Stimulated activated CD8-positive, alpha-beta memory T cell treated with anti-CD3 and anti-CD28 coated beads, Interleukin-7, amount 100 ng/mL, for 4 hours (primary cell): ENCODE results near the gene ZNF622.

Source experiments
- DNase-seq, 2 donors: peaks; one replicate each; pipeline ENCODE4 v3.0.0-alpha.2; 2020; ENCODE audit warnings: low read depth in 2 of 2

Gene ZNF622

DNA sequence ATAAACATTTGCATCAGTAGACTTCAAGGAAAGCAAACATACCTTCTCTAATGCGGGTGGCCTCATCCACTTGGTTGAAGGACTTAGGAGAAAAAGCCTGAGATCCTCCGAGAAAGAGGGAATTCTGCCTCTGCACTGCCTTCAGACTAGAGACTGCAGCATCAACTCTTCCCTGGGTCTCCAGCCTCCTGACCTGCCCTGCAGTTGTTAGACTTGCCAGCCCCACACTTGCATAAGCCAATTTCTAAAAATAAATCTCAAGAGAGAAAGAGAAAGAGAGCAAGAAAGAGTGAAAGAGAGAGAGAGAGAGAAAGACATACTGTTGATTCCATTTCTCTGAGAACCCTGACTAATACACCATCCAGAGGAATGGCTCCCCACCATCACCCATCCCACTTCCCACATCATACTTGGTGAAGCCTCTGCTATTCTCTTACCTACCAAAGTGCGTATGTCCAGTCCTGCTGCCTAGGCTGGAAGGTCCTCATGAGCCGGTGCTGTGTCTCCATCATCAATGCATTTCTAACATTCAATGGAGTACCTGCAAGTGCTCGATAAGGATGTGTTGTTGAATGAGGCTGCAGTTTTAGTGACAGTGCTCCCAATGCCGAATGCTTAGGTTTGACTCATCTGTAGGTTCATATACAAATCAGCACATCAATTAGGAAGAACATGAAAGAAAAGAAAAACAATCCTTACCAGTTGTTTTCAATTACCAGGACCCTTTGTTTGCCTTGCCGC lies 35.1 kb downstream of the ZNF622 start:
- no peak for DNase-seq

- DNase-seq: no peak
Observed at GRCh38 chr5:16428359-16428758, 37.2 kb downstream of the ZNF622 start.

GRCh38 chr5:16427587-16427986 lies 38.0 kb downstream of the ZNF622 start:
- DNase-seq: no peak

DNA sequence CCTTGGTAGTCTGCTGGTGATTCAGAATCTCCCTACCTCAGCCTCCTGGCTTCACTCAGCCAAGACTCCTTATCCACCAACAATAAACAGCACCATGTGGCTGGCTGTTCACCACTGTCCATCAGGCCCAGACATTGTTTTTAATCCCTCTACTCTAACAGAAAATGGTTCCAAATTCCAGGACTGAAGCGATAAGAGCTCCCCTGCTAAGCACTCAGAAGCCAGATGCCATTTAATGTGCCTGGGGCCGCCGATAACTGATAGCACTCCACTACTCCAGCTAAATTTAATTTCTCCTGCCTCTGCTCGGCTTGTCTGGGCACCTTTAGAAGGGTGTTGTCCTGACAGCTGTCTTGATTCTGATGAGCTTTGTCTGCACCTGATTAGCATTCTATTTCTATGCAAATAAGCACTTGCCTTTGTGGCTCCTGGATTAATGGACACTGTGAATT lies 47.1 kb downstream of the ZNF622 start:
- DNase-seq: no peak

GRCh38 chr5:16417398-16418074 lies 48.1 kb downstream of the ZNF622 start:
- no peak for DNase-seq

GRCh38 chr5:16414861-16415260 lies 50.7 kb downstream of the ZNF622 start:
- no peak for DNase-seq

- no peak for DNase-seq
Observed at GRCh38 chr5:16413166-16413860, 52.3 kb downstream of the ZNF622 start.

GRCh38 chr5:16412556-16412955 lies 53.0 kb downstream of the ZNF622 start:
- DNase-seq: no peak

DNA sequence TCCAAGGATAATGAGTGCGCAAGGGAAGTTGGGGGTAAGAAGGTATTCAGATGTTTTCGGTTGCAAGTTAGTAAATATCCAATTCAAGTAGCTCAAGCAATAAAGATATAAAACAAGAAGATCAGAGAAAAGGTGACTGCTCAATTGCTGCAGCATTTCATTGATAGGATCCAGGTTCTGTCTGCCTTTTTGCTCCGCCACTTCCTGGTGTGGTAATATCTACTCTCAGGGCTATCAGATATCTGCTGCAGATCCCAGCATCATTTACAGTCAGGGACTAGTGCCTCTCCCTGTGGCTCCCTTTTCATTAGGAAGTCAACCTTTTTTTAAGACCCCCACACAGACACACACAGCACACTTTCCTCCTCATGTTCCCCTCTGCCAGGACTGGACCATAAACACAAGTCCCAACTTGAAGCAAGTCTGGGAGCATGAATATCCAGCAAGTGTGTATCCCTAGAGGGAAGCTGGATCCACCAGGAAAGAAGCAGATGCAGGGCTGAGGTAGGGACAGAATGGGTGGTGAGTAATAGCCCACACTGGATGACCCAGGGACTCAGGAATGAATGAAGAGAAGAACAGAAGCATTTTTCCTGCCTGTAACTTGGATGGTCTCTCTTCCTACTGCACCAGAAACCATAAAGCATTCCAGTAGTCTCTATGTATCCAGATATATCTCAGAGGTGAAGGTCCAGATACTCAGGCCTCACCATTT lies 53.7 kb downstream of the ZNF622 start:
- no peak for DNase-seq

DNA sequence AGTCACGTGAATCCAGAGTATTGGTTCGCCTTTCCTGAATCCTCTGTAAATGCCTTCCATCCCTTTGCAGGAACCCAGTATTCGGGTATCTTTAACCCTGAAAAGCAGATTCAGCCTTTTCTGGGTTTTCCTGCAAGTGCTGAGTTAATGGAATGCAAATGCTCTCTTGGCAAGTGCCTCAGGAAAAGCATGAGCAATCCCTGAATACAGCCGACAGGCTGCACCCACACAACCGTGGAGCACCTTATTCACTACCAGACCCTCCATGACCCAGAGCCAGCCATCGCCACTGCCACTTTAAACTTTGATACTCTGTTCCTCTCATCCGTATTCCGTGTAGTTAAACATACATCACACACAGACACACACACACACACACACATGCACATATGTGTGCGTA lies 54.4 kb downstream of the ZNF622 start:
- DNase-seq: no peak

DNA sequence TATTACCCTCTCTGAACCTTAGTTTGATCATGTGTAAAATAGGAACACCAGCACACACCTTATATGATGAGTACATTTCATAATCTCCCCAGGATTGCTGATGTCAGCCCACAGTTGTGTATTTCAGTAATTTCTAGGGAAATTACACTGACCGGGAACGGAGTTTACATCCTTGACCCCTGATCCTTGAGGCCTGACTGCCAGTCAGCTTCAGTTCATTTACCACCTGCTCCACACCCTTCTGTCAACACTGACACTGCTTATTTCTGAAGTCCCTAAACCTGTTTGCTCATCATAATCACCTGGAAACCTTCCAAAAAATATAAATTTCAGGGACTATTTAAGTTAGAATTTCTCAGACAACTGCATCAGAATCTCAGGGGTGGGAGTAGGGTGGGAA lies 55.3 kb downstream of the ZNF622 start:
- no peak for DNase-seq

DNA sequence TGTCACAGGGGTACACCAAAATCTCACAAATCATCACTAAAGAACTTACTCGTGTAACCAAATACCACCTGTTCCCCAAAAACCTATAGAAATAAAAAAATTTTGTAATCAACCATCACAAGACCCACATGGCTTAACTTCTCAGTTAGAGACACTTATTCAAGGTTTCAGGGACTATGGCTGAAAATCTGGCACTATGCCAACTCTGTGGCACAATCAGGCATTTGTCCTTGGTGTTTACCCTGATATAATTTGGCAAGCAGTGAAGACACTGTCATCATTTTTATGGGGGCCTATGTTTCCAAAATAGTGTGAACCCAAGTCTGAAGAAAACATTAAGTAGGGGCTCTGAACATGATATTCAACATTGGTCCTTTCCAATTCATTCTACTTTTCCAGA lies 59.0 kb downstream of the ZNF622 start:
- DNase-seq: no peak

DNA sequence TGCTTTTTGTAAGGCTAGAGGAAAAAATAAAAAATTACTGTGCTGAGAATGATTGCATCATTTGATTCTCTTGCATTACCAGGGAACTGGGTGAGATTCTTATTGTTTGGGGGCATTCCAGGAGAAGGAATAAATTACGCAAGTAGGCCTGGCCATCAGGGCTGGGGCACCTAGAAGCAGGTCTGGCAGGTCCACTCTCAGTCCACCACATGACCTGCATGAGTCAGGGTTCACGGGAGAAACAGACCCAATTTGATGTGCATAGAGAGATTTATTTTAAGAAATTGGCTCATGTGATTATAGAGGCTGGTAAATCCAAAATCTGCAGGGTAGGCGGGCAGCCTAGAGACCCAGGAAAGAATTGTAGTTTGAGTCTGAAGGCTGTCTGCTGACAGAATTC lies 59.6 kb downstream of the ZNF622 start:
- no peak for DNase-seq
